Inferior parietal cortex (tissue), 1 donor: Measurements from ENCODE around the gene TRNAU1AP.
"Not testable (repeated sequence)": the region's sequence is repeated elsewhere in the genome, so short reads cannot be mapped to it uniquely, and the experiment has no call there.

Source experiments
- DNase-seq: peaks from one replicate; pipeline ENCODE4 v3.0.0-alpha.2; 2016; ENCODE audit errors: extremely low spot score

Gene TRNAU1AP

GRCh38 chr1:28521502-28522164 is 31.3 kb upstream of the TRNAU1AP start:
- no peak for DNase-seq

DNA sequence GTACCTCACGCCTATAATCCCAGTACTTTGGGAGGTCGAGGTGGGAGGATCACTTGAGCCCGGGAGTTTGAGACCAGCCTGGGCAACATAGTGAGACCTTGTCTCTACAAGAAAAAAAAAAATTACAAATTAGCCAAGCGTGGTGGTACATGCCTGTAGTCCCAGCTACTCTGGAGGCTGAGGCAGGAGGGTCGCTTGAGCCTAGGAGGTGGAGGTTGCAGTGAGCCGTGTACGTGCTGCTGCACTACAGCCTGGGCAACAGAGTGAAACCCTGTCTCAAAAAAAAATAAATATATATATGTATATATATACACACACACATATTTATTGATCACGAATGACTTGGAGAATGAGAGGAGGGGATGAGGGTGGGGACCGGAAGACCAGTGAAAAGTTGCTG is 30.3 kb upstream of the TRNAU1AP start:
- DNase-seq, result not testable (repeated sequence)

DNA sequence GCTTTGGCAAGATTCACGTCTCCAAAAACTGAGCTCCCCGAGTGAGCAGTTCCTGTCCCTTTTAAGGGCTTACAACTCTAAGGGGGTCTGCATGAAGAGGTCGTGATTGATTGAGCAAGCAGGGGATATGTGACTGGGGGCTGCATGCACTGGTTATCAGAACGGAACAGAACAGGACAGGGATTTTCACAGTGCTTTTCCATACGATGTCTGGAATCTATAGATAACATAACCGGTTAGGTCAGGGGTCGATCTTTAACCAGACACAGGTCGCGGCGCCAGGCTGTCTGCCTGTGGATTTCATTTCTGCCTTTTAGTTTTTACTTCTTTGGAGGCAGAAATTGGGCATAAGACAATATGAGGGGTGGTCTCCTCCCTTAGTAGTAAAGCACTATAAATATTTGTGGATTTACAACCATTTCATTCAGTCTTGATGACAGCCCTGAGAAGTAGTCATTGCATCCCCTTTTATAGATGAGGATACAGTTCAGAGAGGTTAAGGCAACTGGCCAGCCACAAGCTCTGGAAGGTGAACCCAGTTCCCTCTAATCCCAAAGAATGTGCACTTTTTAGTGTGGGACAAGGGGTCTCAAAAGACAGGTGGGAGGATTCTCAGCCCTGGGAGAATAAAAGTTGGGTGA is 27.8 kb upstream of the TRNAU1AP start:
- not testable (repeated sequence) for DNase-seq

GRCh38 chr1:28526886-28527285 is 26.0 kb upstream of the TRNAU1AP start:
- DNase-seq, result no peak

DNA sequence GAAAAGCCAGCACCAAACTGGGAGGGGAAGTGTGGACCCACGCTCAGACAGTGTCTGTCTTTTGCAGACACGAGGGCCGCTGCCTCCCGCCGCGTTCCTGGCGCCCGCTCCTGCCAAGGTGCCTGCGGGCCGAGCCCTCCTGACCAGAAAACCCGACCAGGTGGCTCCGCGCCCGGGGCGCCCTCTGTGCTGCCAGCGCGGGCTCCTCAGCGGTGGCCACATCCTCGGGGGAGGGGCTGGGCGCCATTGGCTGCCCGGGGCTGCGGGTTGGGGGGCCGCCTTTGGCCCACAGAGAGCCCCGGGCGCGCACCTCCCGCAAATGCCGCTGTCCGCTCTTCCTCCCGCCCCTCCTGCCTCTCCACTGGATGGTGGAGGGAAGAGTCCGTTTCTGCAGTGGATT is 22.4 kb upstream of the TRNAU1AP start:
- DNase-seq, result no peak

- DNase-seq, result no peak
These were observed 18.2 kb upstream of the TRNAU1AP start for GRCh38 chr1:28534671-28535070.

- no peak for DNase-seq
These were observed 17.7 kb upstream of the TRNAU1AP start for GRCh38 chr1:28535180-28535579.

GRCh38 chr1:28537457-28538199 is 15.3 kb upstream of the TRNAU1AP start:
- no peak for DNase-seq

GRCh38 chr1:28538286-28538685 is 14.6 kb upstream of the TRNAU1AP start:
- DNase-seq, result no peak

GRCh38 chr1:28540651-28541050 is 12.2 kb upstream of the TRNAU1AP start:
- no peak for DNase-seq

- DNase-seq, result not testable (repeated sequence)
These were observed 11.4 kb upstream of the TRNAU1AP start for GRCh38 chr1:28541414-28542015.

DNA sequence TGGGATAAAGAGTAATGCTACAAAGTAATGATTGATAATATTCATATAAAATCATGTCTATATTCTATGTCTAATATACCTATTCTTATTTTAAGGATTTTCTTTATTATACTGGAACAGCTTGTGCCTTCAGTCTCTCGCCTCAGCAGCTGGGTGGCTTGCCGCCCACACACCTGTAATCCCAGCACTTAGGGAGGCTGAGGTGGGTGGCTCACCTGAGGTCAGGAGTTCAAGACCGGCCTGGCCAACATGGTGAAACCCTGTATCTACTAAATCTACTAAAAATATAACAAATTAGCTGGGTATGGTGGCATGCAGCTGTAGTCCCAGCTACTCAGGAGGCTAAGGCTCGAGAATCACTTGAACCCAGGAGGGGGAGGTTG is 7.6 kb upstream of the TRNAU1AP start:
- no peak for DNase-seq

- no peak for DNase-seq
These were observed 4.6 kb upstream of the TRNAU1AP start for GRCh38 chr1:28548318-28548717.

DNA sequence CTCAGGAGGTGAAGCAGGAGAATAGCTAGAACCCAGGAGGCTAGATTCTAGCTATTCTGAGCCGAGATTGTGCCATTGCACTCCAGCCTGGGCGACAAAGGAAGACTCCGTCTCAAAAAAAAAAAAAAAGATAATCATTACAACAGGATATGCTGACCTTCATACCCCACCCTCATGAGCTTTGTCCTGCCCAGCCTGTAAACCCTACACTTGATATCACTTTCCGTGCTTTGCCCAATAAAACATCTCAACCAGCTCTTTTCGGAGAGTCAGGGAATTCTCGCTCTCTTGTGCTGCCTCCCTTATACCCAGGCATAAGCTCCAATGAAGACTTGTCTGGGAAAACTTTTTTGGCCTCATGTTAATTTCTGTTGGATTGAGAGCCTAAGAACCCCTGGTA is 1.5 kb upstream of the TRNAU1AP start:
- DNase-seq, result no peak

- DNase-seq, result no peak
These were observed 8.0 kb downstream of the TRNAU1AP start for GRCh38 chr1:28560886-28561285.

- DNase-seq, result no peak
These were observed 11.4 kb downstream of the TRNAU1AP start for GRCh38 chr1:28564310-28564709.

GRCh38 chr1:28565040-28565439 is 12.2 kb downstream of the TRNAU1AP start:
- DNase-seq, result no peak

GRCh38 chr1:28565726-28566125 is 12.8 kb downstream of the TRNAU1AP start:
- no peak for DNase-seq

GRCh38 chr1:28566931-28567330 is 14.0 kb downstream of the TRNAU1AP start:
- no peak for DNase-seq

GRCh38 chr1:28571911-28572310 is 19.0 kb downstream of the TRNAU1AP start:
- no peak for DNase-seq

- not testable (repeated sequence) for DNase-seq
These were observed 20.0 kb downstream of the TRNAU1AP start for GRCh38 chr1:28572891-28573290.

- DNase-seq, result no peak
These were observed 20.7 kb downstream of the TRNAU1AP start for GRCh38 chr1:28573564-28573963.
